SK-N-SH treated with all-trans-retinoic acid at 6 μM for 48 hours (cell line): ENCODE measurements around the gene TMBIM1.

Source experiments
- ATAC-seq: fragments of 200-7000 bp; cut with Tn5 transposase; 3 replicates; pipeline ENCODE4 v1.9.1; 2020; ENCODE audit warnings: mild to moderate bottlenecking, moderate library complexity
- ARNTL ChIP-seq: fragments of 450-650 bp; formaldehyde crosslinking; IDR thresholded peaks from 2 replicates; pipeline ENCODE4 v1.5.0; 2020; ENCODE audit warnings: low read depth, mild to moderate bottlenecking, moderate library complexity, borderline replicate concordance
- BACH2 ChIP-seq: fragments of 250-450 bp; sonication (Bioruptor Pico); IDR thresholded peaks from 2 replicates; pipeline ENCODE4 v1.9.0; 2021; ENCODE audit warnings: mild to moderate bottlenecking, borderline replicate concordance
- CREB5 ChIP-seq: fragments of 250-450 bp; sonication (Bioruptor Pico); IDR thresholded peaks from 2 replicates; pipeline ENCODE4 v1.5.1; 2020; ENCODE audit warnings: low read depth, mild to moderate bottlenecking, moderate library complexity
- CSDC2 ChIP-seq: fragments of 250-450 bp; sonication (Bioruptor Pico); IDR thresholded peaks from 2 replicates; pipeline ENCODE4 v1.5.0; 2020; ENCODE audit warnings: mild to moderate bottlenecking, moderate library complexity
- CSRNP3 ChIP-seq: fragments of 250-450 bp; sonication (Bioruptor Pico); IDR thresholded peaks from 2 replicates; pipeline ENCODE4 v1.5.1; 2021; ENCODE audit warnings: mild to moderate bottlenecking, moderate library complexity
- ESRRG ChIP-seq: fragments of 250-450 bp; sonication (Bioruptor Pico); IDR thresholded peaks from 2 replicates; pipeline ENCODE4 v1.6.1; 2021; ENCODE audit warnings: mild to moderate bottlenecking
- GLIS3 ChIP-seq: fragments of 250-450 bp; sonication (Bioruptor Pico); IDR thresholded peaks from 2 replicates; pipeline ENCODE4 v1.5.0; 2020; ENCODE audit warnings: mild to moderate bottlenecking, moderate library complexity
- OSR1 ChIP-seq: fragments of 250-450 bp; sonication (Bioruptor Pico); IDR thresholded peaks from 2 replicates; pipeline ENCODE4 v1.8.0; 2022; ENCODE audit warnings: moderate library complexity, mild to moderate bottlenecking, inconsistent platforms
- PATZ1 ChIP-seq: fragments of 250-450 bp; sonication (Bioruptor Pico); IDR thresholded peaks from 2 replicates; pipeline ENCODE4 v1.8.0; 2020; ENCODE audit warnings: mild to moderate bottlenecking, moderate library complexity, borderline replicate concordance
- RARB ChIP-seq: fragments of 250-450 bp; sonication (Bioruptor Pico); IDR thresholded peaks from 2 replicates; pipeline ENCODE4 v1.8.0; 2021; ENCODE audit warnings: mild to moderate bottlenecking, moderate library complexity
- SNAI2 ChIP-seq: fragments of 250-450 bp; sonication (Bioruptor Pico); IDR thresholded peaks from 2 replicates; pipeline ENCODE4 v1.5.0; 2020; ENCODE audit warnings: mild to moderate bottlenecking, moderate library complexity
- TCF4 ChIP-seq: fragments of 250-450 bp; sonication (Bioruptor Pico); IDR thresholded peaks from 2 replicates; pipeline ENCODE4 v1.8.0; 2021; ENCODE audit warnings: mild to moderate bottlenecking, moderate library complexity, borderline replicate concordance
- TOX ChIP-seq: fragments of 250-450 bp; sonication (Bioruptor Pico); IDR thresholded peaks from 2 replicates; pipeline ENCODE4 v1.8.0; 2021; ENCODE audit warnings: mild to moderate bottlenecking, moderate library complexity, borderline replicate concordance
- TSHZ2 ChIP-seq: fragments of 250-450 bp; sonication (Bioruptor Pico); IDR thresholded peaks from 2 replicates; pipeline ENCODE4 v1.5.0; 2020; ENCODE audit warnings: mild to moderate bottlenecking, moderate library complexity
- ZC3H10 ChIP-seq: fragments of 250-450 bp; sonication (Bioruptor Pico); IDR thresholded peaks from 2 replicates; pipeline ENCODE4 v1.5.1; 2021; ENCODE audit warnings: mild to moderate bottlenecking, moderate library complexity
- ZFP3 ChIP-seq: fragments of 250-450 bp; sonication (Bioruptor Pico); IDR thresholded peaks from 2 replicates; pipeline ENCODE4 v1.5.0; 2020; ENCODE audit warnings: mild to moderate bottlenecking, moderate library complexity
- ZFP30 ChIP-seq: fragments of 450-650 bp; formaldehyde crosslinking; IDR thresholded peaks from 2 replicates; pipeline ENCODE4 v1.5.0; 2022; ENCODE audit warnings: mild to moderate bottlenecking, moderate library complexity
- ZNF565 ChIP-seq: fragments of 450-650 bp; formaldehyde crosslinking; conservative IDR thresholded peaks from 2 replicates; pipeline ENCODE4 v1.5.0; 2020; ENCODE audit warnings: low read depth, mild to moderate bottlenecking, moderate library complexity
- ZNF70 ChIP-seq: fragments of 450-650 bp; formaldehyde crosslinking; IDR thresholded peaks from 2 replicates; pipeline ENCODE4 v1.5.0; 2020; ENCODE audit warnings: mild to moderate bottlenecking, moderate library complexity
- ZNF8 ChIP-seq: fragments of 450-650 bp; formaldehyde crosslinking; IDR thresholded peaks from 2 replicates; pipeline ENCODE4 v1.5.0; 2020; ENCODE audit warnings: mild to moderate bottlenecking, moderate library complexity

TMBIM1 gene

GRCh38 chr2:218272531-218273212 is 19.6 kb downstream of the TMBIM1 start:
- TF ChIP-seq TCF4 (CRISPR knock-in tag) (no peak), PATZ1 (no peak), CREB5 (CRISPR knock-in tag) (no peak), ESRRG (CRISPR knock-in tag) (no peak), ZNF565 (CRISPR knock-in tag) (no peak), TOX (CRISPR knock-in tag) (no peak), ZFP3 (CRISPR knock-in tag) (no peak), CSRNP3 (CRISPR knock-in tag) (no peak), ZNF8 (CRISPR knock-in tag) (no peak), CSDC2 (CRISPR knock-in tag) (no peak), OSR1 (no peak), SNAI2 (CRISPR knock-in tag) (no peak), TSHZ2 (CRISPR knock-in tag) (no peak), BACH2 (CRISPR knock-in tag) (no peak), ARNTL (CRISPR knock-in tag) (no peak), ZC3H10 (no peak)
- peak; percentile 42 for ATAC-seq

- no peak for ATAC-seq
Observed at GRCh38 chr2:218271865-218272530, 20.3 kb downstream of the TMBIM1 start.

More at GRCh38 chr2:218271865-218272530, 20.3 kb downstream of the TMBIM1 start:
- TF ChIP-seq BACH2 (CRISPR knock-in tag), result no peak
- no peak for TF ChIP-seq ZFP30
- TF ChIP-seq ZNF8 (CRISPR knock-in tag), result no peak
- TF ChIP-seq ESRRG (CRISPR knock-in tag), result no peak
- TF ChIP-seq RARB, result no peak
- no peak for TF ChIP-seq ZNF70 (CRISPR knock-in tag)
- TF ChIP-seq TSHZ2 (CRISPR knock-in tag), result no peak
- no peak for TF ChIP-seq ZFP3 (CRISPR knock-in tag)
- no peak for TF ChIP-seq GLIS3
- TF ChIP-seq TCF4 (CRISPR knock-in tag), result no peak
- TF ChIP-seq CREB5 (CRISPR knock-in tag), result no peak
- TF ChIP-seq, all 23 proteins: peak for 0
